NOMO-1 (cell line): ENCODE results near the gene WIPF2.
A peak's percentile ranks its signal among the peaks of the same experiment; 100 is the strongest.
"Not testable (repeated sequence)": the region's sequence is repeated elsewhere in the genome, so short reads cannot be mapped to it uniquely, and the experiment has no call there.

Experiments
- DNase-seq, 2 experiments: peaks; one replicate each; lab custom pipeline; 2025; ENCODE audit not compliant: unreplicated experiment in 2 of 2; lab: John Stamatoyannopoulos, UW

Gene WIPF2

DNA sequence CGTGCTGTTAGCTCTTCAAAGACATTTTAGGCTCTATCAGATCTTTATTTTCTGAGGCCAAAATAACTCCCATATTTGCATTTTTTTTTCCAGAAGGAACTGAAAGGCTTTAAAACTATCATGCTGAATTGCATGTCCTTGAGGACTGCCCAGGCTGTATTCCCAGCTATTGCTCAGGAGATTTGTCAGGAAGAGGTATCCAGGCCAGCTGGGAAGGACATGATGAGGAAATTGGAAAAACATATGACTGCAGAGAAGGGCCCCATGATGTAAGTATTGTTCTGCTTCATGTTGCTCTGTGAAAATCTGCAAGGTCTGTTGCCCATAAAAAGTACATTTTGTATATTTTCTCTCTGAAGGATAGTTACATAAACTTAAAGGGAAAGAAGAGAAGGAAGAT is 74.3 kb downstream of the WIPF2 start:
- DNase-seq = no peak

DNA sequence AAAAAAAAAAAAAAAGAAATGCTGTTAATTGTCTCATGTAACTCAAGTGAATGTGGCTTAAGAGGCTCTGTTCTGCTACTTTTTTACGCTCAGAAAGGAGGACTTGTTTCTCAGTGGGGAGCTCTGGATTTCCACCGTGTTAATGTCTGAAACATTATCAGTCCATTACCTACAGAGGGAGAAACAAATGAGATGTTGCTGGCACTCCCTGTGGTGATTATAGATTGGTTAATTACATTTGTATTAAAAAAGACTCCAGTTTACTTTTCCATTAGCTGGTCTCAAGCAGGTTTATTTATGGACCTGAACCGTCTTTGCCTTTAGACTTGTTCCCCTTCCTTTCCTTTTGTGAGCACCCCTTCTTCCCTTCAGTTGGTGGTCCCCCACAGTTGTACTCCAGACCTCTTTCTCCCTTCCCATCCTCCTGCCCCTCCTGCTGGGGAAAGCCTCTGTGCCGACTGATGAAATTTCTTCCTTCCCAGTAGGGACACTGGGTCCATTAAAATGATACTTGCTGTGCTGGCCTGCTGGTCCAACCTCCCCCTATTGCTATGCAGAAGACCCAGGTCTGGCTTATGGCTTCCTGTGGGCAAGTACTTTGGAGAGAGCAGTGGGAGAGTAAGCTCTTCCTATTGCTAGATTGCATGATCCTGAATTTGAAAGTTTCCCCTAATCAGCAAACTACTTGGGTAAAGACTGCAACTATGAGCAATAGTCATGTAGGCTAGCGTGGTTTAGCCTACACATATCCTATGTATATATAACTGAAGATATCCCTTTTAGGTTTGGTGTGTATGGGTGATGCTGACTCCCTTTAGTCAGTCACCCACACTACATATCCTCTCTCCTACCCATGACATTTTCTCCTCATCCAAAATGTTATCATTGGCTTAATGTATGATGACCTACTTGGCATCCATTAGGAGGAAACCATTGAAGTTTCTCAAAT is 76.7 kb downstream of the WIPF2 start:
- DNase-seq = no peak

DNA sequence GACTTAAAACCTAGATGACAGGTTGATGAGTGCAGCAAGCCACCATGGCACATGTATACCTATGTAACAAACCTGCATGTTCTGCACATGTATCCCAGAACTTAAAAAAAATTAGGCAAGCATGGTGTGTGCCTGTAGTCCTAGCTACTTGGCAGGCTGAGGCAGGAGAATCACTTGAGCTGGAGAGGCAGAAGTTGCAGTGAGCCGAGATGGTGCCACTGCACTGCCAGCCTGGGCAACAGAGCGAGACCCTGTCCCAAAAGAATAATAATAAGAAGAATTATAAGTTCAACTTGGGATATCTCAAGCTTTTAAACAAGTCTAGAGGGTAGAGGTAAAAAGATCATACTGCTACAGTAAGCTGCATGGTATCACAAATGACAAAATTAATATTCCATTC is 78.4 kb downstream of the WIPF2 start:
- no peak for DNase-seq

DNA sequence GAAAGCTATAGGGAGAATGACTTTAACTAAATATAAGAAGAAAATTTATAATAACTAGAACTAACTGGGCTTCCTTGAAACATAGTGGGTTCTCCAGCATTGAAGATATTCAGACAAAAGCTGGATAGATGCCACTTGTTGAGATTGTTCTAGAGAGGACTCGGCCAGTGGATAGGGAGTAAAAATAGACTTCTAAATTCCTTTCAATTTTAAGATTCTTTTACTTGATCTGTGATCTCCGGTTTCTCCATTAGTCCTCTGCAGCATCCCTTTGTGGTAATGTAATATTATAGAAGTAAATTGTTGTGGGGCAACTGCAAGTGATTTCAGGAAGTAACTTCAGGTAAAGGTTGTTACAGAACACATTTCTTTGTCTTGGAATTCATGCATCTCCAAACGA is 79.6 kb downstream of the WIPF2 start:
- DNase-seq = no peak

DNA sequence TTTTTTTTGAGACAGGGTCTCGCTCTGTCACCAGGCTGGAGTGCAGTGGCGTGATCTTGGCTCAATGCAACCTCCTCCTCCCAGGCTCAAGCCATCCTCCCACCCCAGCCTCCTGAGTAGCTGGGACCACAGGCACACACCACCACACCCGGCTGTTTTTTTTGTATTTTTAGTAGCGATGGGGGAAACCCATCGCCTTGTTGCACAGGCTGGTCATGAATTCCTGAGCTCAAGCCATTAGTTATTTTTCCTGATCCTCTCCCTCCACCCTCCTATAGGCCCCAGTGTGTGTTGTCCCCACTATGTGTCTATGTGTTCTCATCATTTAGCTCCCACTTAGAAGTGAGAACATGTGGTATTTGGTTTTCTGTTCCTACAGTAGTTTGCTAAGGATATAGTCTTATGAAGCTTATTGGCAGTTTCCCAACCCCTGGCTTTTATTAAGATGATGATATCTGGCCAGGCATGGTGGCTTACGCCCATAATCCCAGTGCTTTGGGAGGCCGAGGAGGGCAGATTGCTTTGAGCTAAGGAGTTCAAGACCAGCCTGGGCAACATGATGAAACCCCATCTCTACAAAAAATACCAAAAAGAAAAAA is 80.2 kb downstream of the WIPF2 start:
- DNase-seq = not testable (repeated sequence)

DNA sequence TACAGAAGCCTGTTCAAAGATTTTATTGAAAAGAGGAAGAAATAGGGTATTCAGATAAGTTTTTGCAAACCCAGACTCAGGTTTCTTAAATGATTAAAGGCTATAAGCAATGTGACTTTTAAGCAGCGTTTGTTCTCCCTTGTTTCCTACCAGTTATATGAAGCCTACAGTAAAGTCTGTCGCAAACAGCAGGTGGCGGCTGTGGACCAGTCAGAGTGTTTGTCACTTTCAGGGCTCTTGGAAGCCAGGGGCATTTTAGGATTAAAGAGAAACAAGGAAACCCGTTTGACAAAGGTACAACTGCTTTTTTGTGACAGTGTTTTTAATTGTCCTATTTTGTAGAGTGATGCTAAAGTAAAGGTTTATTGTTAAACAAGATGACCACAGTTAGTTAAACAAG is 82.2 kb downstream of the WIPF2 start:
- DNase-seq = no peak

DNA sequence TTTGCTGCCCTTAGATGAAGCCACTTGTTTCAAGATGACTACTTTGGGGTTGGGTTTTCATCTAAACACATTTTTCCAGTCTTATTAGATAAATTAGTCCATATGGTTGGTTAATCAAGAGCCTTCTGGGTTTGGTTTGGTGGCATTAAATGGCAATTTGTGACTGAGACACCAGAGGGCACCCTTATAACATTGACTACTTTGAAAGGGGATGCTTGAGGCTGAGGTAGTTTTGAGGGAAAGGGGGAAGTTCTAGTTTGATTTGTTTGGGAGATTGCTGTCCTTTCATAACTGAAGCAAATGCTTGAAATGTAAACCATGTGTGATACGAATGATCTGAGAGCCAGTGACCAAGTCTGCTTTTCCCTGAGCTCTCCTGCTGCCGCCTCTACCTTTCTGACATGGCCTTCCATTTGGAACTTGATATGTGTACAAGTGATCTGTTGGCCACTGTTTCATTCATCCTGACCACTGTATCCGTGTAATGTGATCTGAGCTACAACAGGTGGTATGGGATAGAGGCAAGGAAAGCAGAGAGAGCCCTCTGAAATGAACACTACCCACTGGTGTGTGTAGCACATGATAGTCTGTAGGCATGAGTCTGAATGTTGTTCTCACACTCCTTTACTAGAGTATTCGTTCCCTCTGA is 84.0 kb downstream of the WIPF2 start:
- peak; percentile 58 to 68 for DNase-seq

DNA sequence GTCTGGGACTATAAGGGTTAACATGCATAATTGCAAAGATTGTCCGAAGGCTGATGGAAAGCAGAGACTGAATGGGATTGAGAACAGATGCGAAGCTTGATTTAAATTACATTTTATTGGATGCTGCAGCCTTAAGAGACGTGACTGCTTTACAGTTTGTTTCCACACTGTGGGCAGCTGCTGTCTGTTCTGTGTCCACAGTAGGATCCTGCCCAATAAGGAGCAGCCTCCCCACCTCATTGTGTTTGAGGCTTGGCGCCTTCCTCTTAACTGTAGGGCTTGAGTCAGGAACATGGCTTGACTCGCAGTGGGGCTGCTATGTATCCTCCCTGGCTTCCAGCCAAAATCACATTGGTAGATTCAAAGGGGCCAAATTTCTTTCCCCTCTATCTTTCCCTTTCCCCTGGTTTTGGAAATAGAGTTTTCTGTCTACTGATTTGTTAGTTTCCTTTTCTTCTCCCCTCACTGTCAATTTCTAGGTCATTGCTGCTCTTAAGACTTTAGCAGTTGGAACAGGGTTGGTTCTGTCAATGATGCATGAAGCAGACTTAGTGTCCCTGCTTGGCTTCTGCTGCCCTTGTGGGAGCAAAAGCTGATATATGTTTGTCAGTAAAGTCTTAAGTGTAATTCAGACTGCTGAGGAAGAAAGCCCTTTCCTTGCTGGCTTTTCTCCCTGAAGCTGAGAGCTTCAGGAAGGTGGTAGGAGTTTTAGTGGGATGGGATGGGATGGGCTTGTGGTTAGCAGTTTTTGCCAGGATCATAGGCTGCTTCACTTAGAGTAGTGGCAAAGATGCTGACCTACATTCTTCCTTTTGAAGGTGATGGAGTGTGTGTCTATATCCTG is 84.8 kb downstream of the WIPF2 start:
- DNase-seq = no peak

DNA sequence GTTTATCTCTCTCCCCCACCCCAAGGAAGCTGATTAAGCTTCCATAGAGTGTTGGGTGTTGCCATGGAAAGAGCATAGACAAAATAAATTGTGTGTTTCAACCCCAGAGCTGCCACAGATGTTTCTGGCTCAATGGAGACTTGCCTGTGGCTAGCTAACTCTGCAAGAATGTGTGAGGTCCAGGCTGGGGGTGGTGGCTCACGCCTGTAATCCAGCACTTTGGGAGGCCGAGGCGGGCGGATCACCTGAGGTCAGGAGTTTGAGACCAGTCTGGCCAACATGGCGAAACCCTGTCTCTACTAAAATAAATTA is 85.4 kb downstream of the WIPF2 start:
- not testable (repeated sequence) for DNase-seq

DNA sequence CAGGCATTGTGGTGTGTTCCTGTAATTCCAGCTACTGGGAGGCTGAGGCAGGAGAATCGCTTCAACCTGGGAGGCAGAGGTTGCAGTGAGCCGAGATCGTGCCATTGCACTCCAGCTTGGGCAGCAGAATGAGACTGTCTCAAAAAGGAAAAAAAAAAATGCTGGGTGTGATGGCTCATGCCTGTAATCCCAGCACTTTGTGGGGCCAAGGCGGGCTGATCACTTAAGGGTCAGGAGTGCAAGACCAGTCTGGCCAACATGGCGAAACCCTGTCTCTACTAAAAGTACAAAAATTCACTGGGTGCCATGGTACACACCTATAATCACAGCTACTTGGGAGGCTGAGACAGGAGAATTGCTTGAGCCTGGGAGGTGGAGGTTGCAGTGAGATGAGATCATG is 85.8 kb downstream of the WIPF2 start:
- DNase-seq = not testable (repeated sequence)

DNA sequence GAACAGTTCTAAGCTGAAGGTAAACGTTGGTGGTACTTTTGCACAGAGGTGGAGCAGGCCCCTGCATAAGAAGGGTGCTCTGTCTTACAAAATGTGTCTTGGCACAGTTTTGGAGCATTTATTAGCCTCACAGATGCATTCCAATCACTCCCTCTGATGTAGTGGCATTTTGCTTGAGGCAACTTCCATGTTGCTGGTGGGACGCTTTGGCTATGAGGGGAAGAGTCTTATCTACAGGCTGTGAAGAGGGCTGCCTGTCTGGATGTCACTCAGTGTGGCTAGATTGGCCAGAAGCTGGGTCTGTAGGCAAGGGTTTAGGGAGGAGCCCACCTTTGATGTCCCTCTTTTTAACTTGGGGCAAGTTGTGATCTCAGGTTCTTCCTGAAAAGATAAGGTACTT is 87.3 kb downstream of the WIPF2 start:
- no peak for DNase-seq

DNA sequence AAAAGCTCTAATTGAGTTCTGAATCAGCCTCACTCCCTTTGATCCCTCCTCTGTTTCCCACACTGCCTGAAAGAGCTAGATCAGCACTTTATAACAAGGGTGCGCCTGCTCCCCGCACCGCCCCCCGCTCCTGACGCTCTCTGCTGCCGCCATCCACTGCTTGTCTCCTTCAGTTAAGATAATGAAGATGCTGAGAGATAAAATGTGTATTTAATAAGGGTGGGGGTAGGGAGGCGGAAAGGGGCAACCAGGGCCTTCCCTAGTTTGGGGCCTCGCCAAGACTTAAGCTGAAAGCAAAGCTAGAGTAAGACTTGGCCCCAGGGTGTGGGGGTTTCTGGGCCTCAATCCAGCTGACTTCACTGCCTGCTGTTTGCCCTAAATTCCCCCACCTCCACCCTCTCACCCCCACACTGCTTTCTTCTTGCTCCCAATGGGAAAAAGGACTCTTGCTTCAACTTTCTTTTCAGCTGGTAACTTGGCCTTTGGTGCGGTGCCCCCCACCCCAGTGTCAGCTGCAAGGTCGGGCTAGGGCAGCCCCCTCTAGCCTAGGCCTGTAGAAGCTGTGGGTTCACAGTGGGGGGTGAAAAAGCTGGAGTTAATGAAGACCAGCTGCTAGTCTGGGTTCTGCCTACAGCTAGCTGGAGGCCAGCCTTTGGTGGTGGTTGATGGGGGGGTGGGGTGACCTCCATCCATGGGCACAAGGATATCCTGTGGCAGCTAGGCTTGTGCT is 88.1 kb downstream of the WIPF2 start:
- no peak for DNase-seq

DNA sequence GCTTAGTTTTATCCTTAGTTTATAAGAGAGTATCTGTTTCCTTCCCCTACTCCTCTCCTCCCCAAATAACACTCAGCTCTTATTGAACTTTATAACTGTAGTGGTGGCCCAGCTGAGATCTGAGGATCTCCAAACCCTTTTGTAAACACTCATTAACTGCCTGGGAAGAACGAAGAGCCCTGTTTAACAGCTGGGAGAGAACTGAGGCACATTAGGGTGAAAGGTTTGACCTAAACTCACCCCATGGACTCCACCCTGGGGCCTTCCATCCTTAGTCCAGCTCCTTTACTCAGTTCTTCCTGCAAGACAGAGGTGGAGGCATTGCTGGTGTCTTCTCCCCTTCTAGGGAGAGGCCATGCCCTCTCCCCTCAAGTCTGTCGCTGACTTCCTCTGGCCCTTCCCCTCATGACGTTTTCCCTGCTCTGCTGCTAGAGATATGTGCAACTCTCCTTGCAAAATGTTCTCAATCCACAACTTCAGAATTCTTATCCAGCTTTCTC is 88.7 kb downstream of the WIPF2 start:
- DNase-seq = peak in 1 of 2 experiments; percentile 22

DNA sequence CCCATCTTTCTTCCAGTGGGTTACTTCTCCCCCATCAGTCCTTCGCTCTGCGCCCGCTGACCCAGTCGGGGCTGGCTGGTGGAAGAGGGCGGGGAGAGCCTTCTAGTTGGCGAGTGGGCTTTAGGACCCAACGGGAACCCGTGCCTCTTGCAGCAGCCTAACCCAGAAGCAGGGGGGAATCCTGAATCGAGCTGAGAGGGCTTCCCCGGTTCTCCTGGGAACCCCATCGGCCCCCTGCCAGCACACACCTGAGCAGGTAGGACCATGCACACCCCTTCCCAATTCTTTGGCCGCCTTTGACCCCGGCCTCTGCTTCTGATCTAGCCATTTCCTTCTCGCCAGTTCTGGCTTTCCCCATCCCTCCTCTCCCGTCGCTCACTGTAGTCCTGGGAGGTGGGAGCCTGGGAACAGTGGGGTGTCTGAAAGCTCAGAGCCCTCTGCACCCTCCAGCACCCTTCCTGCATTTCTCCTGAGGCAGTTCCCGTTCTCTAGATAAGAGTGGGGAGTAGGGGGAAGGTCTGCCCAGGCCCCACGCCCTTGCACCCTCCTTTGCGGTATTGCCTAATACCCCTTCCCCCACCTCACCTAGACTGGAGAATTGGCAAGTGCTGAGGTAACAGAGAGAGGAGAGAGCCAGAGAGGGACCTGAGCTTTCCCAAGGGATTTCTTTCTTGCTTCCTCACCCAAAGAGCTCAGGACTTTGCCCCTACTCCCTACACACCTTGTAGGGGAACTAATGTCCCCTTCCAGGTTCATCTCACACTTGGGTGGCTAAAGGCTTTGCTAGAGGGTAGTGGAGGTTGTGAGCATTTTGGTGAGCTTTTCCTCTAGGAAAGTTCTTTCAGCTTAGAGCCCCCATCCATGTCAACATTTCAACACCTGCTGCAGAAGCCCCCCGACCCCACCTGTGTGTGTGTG is 90.2 kb downstream of the WIPF2 start, which contains the start of gene RARA:
RARA (plus strand) TSS at position 150 of the 918 bp plus-strand sequence. CDS start 22,039 bp downstream, outside the sequence.
- peak in 1 of 2 experiments; percentile 26 for DNase-seq

DNA sequence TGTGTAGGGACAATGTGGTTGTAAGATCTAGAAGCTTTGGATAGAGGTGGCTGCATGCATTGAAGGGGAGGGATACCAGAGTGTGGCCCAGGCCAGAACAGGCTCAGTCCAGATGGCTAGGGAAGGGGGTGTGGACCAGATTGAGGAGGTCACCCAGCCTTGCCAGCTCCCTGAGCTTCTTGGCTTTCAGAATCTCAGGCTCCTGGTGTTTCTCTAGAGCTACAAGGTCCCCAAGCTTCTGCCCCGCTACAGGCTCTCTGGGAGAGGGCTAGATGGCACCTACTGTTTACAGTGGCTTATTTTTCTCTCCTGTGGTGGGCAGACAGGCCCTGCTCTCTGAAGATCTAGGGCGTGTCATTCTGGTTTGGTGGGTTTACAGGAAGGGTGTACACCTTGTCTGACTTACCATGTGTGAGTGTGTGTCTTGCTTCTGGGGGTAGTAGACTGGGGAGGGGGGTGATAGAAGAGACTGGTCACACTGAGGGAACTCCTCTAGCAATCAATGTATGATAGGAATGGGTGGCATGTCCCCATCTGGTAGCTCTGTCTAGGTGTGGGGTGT is 90.9 kb downstream of the WIPF2 start:
- DNase-seq = no peak

DNA sequence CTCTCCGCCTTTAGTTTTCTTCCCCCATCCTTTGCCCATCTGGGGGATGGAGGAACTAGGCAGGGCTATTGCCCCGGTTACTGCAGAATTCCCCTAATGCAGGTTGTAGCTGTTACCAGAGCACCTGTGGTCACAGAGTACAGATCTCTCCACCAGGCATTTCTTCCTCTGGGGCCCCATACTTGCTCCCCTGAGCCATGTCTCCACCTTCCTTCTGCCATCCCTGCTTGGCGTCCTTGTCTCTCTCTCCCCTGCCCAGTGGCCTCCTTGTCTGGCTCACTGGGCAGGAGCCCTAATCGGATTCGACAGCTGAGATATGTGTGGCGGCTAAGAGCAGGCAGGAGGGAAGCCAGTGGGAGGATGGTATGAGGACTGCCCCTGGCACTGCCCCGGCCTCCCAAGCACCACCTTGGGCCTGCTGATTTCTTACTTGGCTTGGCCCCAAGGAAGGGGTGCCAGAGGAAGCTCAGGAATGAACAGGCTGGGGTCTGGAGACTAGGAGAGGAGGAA is 91.8 kb downstream of the WIPF2 start:
- DNase-seq = no peak

DNA sequence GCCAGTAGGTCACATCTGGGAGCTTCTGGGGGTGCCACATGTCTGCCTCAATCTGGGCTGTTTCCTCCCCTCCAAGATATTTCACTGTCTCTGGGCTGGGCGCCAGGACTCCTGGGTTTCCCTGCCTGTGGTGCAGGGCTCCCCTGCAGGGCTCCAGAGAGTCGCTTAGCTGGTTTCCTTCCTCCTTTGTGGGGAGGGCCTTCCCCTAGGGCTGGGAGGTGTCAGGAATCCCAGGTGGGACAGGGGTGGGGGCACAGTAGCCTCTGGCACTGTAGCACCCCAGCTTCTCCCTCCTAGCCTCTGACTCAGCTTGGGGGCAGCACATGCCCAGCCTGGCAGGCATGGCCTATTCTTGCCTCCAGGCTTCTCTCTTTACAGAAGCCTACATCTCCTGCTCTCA is 92.5 kb downstream of the WIPF2 start:
- DNase-seq = no peak

DNA sequence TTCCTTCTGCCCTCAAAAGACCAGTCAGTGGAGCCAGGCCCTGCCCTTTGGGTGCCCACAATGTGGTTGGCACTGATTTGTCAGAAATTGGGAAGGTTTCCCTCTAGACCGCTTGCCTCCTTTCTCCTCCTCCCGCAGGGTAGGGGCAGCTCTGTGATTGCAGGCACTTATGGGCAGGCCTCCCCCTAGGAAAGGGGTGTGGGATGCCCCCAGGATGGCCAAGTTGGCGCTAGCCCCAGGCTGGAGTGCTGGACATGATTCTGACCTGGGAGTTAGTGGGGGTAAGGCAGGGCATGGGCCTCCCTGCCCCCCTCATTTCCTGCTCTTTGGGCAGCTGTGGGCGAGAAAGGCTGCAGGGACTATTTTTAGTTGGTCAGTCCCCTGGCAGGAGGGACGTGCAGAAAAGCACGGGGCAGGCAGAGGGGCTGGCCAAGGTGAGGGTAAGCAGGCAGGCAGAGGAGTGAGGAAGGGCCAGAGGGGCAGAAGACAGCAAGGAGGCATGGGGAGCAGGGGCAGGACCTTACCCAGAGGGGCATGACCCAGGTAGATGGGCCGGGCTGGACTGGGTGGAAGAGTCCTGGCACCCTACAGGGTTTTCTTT is 93.1 kb downstream of the WIPF2 start:
- DNase-seq = no peak
